ENCODE results near the gene LRCH4. TPM values are rescaled to one million over a fixed set of nuclear protein-coding genes. Genes with fewer than 3 reads are reported as not detected.

The LRCH4 gene
- total and polyA plus RNA-seq, 9 of the 15 experiments (the other 6 are each of a cell fraction or from before 2014, with no cell fraction given) = 0.06 to 63.3 (median 15.0) TPM

DNA sequence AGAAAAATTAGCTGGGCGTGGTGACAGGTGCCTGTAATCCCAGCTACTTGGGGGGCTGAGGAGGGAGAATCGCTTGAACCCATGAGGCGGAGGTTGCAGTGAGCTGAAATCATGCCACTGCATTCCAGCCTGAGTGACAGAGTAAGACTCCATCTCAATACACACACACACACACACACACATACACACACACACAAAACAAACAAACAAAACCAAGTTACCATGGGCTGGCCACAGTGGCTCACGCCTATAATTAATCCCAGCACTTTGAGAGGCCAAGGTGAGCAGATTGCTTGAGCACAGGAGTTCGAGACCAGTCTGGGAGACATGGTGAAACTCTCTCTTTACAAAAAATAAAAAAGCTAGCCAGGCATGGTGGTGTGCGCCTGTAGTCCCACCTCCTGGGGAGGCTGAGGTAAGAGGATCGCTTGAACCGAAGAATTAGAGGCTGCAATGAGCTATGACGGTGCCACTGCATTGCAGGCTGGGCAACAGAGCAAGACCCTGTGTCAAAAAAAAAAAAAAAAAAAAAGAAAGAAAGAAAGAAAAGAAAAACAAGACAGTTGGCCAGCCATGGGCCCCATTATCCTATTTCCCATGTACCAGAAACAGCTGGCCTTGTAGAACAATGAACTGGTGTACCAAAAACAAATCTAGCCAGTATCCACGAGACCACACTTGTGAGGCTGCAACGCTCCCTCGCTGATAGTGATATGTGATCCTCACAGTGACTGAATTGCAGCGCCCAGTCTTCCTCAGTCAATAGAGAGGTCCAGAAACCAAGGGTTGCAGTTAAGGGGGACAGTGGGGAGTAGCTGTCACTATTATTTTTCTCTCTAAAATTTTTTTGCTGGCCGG lies 53.5 kb downstream of the LRCH4 start:
- H3K27me3 ChIP-seq (ENCODE audit: control insufficient read depth in 2 of 2, insufficient read depth in 2 of 2, low read length in 2 of 2) = no peaks in the 10 kb centered on the region
- no peak overlapping the region for H3K4me3 ChIP-seq
- ATAC-seq = peak; percentile 76
- H3K9me3 ChIP-seq (replicated peaks; ENCODE audit: control insufficient read depth, insufficient read depth, low read depth, low read length) = no peaks in the 10 kb centered on the region
- H2AFZ ChIP-seq (ENCODE audit: low read depth, low read length) = peak overlapping the region; percentile 97
- H4K20me1 ChIP-seq (replicated peaks; ENCODE audit: control insufficient read depth, insufficient read depth, low read length) = no peaks in the 10 kb centered on the region
- WGBS (ENCODE audit: insufficient coverage, low coverage, missing lambda C conversion rate) = 50% methylated on average over 14 of the region's 14 CpGs
- peak overlapping the region; percentile 45 to 62; a peak in 3 of 4 replicates for H3K9ac ChIP-seq (ENCODE audit: insufficient read depth in 1 of 2, low read depth in 2 of 2, low read length in 2 of 2)
- CTCF ChIA-PET (ENCODE audit: low intra/inter-chr PET ratio) = no interaction called here
- H3K4me2 ChIP-seq (ENCODE audit: insufficient read depth, low read length) = peak overlapping the region; percentile 70
- POLR2A ChIA-PET = interaction anchor here (0.6 to 1.5 kb wide), 6 partner anchors 10 to 517 kb away, joined by 3 to 6 read pairs (median 4); no protein-coding TSS in a partner anchor
- peaks cover 23 to 39% of the 10 kb centered on the region in 2 experiments; a peak in 4 of 5 replicates for H3K4me1 ChIP-seq (replicated peaks in 1 of 2; ENCODE audit: control insufficient read depth in 2 of 2, insufficient read depth in 2 of 2, low read length in 2 of 2)
- H3K79me2 ChIP-seq (ENCODE audit: control insufficient read depth, insufficient read depth, low read length) = no peaks in the 10 kb centered on the region
- H3K9me1 ChIP-seq (ENCODE audit: control insufficient read depth, insufficient read depth, low read length) = no peaks in the 10 kb centered on the region
- in situ Hi-C loops (cut with MboI) = no loop called here
- peak overlapping the region; percentile 65 for H3K27ac ChIP-seq (ENCODE audit: extremely low read depth, low read depth, low read length)
- no peaks in the 10 kb centered on the region for H3K36me3 ChIP-seq (ENCODE audit: control insufficient read depth, insufficient read depth, low read length)
- FAIRE-seq = peak; percentile 75
- BruUV-seq (replicated peaks) = no TSS peak
- DNase-seq (ENCODE audit: extremely low read depth in 1 of 4, low spot score in 3 of 4) = peak; percentile 43 to 79 (median 56)
- intact Hi-C loops (cut with micrococcal nuclease) = no loop called here
- no peak for TF ChIP-seq NFRKB (IDR thresholded peaks at IDR 0.05; ENCODE audit: low read depth)
- TF ChIP-seq HDAC2 (IDR thresholded peaks at IDR 0.05) = 0 out of 2 replicates have a peak, but pooled peaks have one; percentile 31
- TF ChIP-seq HDAC1 (IDR thresholded peaks at IDR 0.05) = peak in 1 of 2 experiments; percentile 1; a peak in 1 of 4 replicates
- TF ChIP-seq SOX6 (IDR thresholded peaks at IDR 0.05) = peak; percentile 41; the same call in 1 of the 2 replicates
- TF ChIP-seq FOXK1 (CRISPR knock-in tag; IDR thresholded peaks at IDR 0.05; ENCODE audit: borderline replicate concordance) = 0 out of 2 replicates have a peak, but pooled peaks have one; percentile 25
- TF ChIP-seq CREM (IDR thresholded peaks at IDR 0.05; ENCODE audit: low read depth) = 0 out of 2 replicates have a peak, but pooled peaks have one; percentile 4
- TF ChIP-seq, protein P1, sequence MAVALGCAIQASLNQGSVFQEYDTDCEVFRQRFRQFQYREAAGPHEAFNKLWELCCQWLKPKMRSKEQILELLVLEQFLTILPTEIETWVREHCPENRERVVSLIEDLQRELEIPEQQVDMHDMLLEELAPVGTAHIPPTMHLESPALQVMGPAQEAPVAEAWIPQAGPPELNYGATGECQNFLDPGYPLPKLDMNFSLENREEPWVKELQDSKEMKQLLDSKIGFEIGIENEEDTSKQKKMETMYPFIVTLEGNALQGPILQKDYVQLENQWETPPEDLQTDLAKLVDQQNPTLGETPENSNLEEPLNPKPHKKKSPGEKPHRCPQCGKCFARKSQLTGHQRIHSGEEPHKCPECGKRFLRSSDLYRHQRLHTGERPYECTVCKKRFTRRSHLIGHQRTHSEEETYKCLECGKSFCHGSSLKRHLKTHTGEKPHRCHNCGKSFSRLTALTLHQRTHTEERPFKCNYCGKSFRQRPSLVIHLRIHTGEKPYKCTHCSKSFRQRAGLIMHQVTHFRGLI (CRISPR knock-in tag; IDR thresholded peaks at IDR 0.05) = no peak
- TF ChIP-seq, protein P2, sequence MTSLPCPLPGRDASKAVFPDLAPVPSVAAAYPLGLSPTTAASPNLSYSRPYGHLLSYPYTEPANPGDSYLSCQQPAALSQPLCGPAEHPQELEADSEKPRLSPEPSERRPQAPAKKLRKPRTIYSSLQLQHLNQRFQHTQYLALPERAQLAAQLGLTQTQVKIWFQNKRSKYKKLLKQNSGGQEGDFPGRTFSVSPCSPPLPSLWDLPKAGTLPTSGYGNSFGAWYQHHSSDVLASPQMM (CRISPR knock-in tag; IDR thresholded peaks at IDR 0.05) = no peak
- no peak for TF ChIP-seq U2AF2 (optimal IDR thresholded peaks at IDR 0.05; ENCODE audit: low read depth, low read length)
- TF ChIP-seq, protein P3, sequence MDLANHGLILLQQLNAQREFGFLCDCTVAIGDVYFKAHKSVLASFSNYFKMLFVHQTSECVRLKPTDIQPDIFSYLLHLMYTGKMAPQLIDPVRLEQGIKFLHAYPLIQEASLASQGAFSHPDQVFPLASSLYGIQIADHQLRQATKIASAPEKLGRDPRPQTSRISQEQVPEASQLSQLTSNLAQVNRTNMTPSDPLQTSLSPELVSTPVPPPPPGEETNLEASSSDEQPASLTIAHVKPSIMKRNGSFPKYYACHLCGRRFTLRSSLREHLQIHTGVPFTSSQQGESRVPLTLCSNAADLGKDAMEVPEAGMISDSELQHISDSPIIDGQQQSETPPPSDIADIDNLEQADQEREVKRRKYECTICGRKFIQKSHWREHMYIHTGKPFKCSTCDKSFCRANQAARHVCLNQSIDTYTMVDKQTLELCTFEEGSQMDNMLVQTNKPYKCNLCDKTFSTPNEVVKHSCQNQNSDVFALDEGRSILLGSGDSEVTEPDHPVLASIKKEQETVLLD (IDR thresholded peaks at IDR 0.05) = no peak
- TF ChIP-seq CBFA2T3 (IDR thresholded peaks at IDR 0.05) = peak; percentile 62
- TF ChIP-seq TCF3 (CRISPR knock-in tag; IDR thresholded peaks at IDR 0.05) = peak; percentile 31; the same call in 1 of the 2 replicates
- TF ChIP-seq RUNX1 (IDR thresholded peaks at IDR 0.05; ENCODE audit: low read depth) = no peak
- TF ChIP-seq, protein P4, sequence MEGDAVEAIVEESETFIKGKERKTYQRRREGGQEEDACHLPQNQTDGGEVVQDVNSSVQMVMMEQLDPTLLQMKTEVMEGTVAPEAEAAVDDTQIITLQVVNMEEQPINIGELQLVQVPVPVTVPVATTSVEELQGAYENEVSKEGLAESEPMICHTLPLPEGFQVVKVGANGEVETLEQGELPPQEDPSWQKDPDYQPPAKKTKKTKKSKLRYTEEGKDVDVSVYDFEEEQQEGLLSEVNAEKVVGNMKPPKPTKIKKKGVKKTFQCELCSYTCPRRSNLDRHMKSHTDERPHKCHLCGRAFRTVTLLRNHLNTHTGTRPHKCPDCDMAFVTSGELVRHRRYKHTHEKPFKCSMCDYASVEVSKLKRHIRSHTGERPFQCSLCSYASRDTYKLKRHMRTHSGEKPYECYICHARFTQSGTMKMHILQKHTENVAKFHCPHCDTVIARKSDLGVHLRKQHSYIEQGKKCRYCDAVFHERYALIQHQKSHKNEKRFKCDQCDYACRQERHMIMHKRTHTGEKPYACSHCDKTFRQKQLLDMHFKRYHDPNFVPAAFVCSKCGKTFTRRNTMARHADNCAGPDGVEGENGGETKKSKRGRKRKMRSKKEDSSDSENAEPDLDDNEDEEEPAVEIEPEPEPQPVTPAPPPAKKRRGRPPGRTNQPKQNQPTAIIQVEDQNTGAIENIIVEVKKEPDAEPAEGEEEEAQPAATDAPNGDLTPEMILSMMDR (IDR thresholded peaks at IDR 0.05 in 2 of 3, conservative IDR thresholded peaks at IDR 0.05 in 1 of 3; ENCODE audit: insufficient read depth in 2 of 3, low read depth in 1 of 3, low read length in 3 of 3) = peak in 2 of 3 experiments; percentile 10 to 34; a peak in 1 of 6 replicates
- no peak for TF ChIP-seq CEBPB (tag; IDR thresholded peaks at IDR 0.05)

Data from K562 (cell line).